ENCODE data around the gene GFOD2. TPM values are rescaled to one million over a fixed set of nuclear protein-coding genes. Genes with fewer than 3 reads are reported as not detected.
A peak's percentile ranks its signal among the peaks of the same experiment; 100 is the strongest.

Gene GFOD2
- total and polyA plus RNA-seq, 2 of the 13 experiments (the other 11 are each of a cell fraction or from before 2014, with no cell fraction given) = 11.1 to 17.2 TPM

DNA sequence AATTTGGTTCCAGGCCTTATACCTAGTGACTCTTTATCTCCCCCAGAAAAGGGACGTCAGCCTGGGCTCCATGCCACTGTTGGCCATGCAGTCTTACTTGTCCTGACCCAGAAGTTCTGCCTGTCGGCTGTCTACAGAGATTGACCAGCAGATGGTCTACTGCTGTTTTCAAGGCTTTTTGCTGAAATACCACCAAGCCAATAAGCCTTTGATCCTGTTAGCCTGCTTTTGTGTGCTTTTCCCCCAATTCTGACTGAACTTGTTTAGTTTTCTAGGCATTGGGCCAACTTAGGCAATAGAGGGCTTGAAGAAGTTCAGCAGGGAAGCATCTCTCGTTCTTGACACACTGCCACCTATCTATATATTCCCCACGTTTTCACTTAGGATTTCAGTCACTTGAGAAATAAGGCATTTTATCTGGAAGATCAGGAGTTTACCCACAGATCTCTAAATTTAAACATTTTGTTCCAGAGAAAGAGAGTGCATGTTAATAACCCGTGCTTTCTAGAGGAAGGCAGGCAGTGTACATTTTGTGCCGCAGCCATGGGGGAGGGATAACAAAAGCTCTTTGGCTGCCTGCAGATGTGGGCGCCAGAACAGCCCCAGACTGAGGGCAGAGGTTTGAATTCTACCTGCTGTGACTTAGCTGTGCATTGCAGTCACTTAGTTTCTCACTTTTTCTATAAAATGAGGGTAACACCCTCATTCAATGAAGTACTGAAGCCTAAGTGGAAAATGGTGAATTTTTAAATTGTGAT lies 86.5 kb downstream of the GFOD2 start (continued):
- TF ChIP-seq MIER2 (CRISPR knock-in tag; IDR thresholded peaks at IDR 0.05) (0 out of 2 replicates have a peak, but pooled peaks have one; percentile 11), ASH2L (IDR thresholded peaks at IDR 0.05; ENCODE audit: insufficient read length, low read depth, low read length) (peak; percentile 44), ZNF136 (CRISPR knock-in tag; IDR thresholded peaks at IDR 0.05; ENCODE audit: low read depth) (no peak), NCOA1 (CRISPR knock-in tag; IDR thresholded peaks at IDR 0.05) (peak; percentile 72; the same call in 1 of the 2 replicates), MEIS1 (CRISPR knock-in tag; IDR thresholded peaks at IDR 0.05; ENCODE audit: borderline replicate concordance) (no peak), NFIC (IDR thresholded peaks at IDR 0.05; ENCODE audit: low read length) (peak; percentile 72; the same call in 1 of the 2 replicates), TEAD3 (CRISPR knock-in tag; optimal IDR thresholded peaks at IDR 0.05; ENCODE audit: borderline replicate concordance) (peak; percentile 28), ZMYM4 (CRISPR knock-in tag; IDR thresholded peaks at IDR 0.05) (peak; percentile 59), SOX13 (IDR thresholded peaks at IDR 0.05) (no peak), SOX13 (CRISPR knock-in tag; conservative IDR thresholded peaks at IDR 0.05 in 1 of 2, IDR thresholded peaks at IDR 0.05 in 1 of 2) (peak in 1 of 2 experiments; percentile 44; a peak in 1 of 4 replicates), NR2F2 (IDR thresholded peaks at IDR 0.05; ENCODE audit: borderline replicate concordance, low read depth) (no peak), NCOA2 (CRISPR knock-in tag; IDR thresholded peaks at IDR 0.05) (peak; percentile 35; the same call in 1 of the 2 replicates), ZBTB7B (CRISPR knock-in tag; IDR thresholded peaks at IDR 0.05) (0 out of 2 replicates have a peak, but pooled peaks have one; percentile 65), PHF8 (CRISPR knock-in tag; IDR thresholded peaks at IDR 0.05) (0 out of 2 replicates have a peak, but pooled peaks have one; percentile 30), GATAD2A (CRISPR knock-in tag; IDR thresholded peaks at IDR 0.05) (peak; percentile 59), SMC3 (IDR thresholded peaks at IDR 0.05; ENCODE audit: low read length) (0 out of 2 replicates have a peak, but pooled peaks have one; percentile 10), ZNF331 (CRISPR knock-in tag; IDR thresholded peaks at IDR 0.05) (peak; percentile 77), CEBPB (IDR thresholded peaks at IDR 0.05; ENCODE audit: borderline replicate concordance, low read depth, low read length) (peak; percentile 63), TCF7 (IDR thresholded peaks at IDR 0.05; ENCODE audit: low read depth) (peak; percentile 66), BCL6 (CRISPR knock-in tag; IDR thresholded peaks at IDR 0.05) (peak; percentile 90)
- TF ChIP-seq, protein P1, sequence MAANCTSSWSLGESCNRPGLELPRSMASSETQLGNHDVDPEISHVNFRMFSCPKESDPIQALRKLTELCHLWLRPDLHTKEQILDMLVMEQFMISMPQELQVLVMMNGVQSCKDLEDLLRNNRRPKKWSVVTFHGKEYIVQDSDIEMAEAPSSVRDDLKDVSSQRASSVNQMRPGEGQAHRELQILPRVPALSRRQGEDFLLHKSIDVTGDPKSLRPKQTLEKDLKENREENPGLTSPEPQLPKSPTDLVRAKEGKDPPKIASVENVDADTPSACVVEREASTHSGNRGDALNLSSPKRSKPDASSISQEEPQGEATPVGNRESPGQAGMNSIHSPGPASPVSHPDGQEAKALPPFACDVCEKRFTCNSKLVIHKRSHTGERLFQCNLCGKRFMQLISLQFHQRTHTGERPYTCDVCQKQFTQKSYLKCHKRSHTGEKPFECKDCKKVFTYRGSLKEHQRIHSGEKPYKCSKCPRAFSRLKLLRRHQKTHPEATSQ (CRISPR knock-in tag; IDR thresholded peaks at IDR 0.05; ENCODE audit: borderline replicate concordance) = 0 out of 2 replicates have a peak, but pooled peaks have one; percentile 20
- TF ChIP-seq, protein P2, sequence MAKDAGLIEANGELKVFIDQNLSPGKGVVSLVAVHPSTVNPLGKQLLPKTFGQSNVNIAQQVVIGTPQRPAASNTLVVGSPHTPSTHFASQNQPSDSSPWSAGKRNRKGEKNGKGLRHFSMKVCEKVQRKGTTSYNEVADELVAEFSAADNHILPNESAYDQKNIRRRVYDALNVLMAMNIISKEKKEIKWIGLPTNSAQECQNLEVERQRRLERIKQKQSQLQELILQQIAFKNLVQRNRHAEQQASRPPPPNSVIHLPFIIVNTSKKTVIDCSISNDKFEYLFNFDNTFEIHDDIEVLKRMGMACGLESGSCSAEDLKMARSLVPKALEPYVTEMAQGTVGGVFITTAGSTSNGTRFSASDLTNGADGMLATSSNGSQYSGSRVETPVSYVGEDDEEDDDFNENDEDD (CRISPR knock-in tag; IDR thresholded peaks at IDR 0.05; ENCODE audit: borderline replicate concordance) = 0 out of 2 replicates have a peak, but pooled peaks have one; percentile 15
- TF ChIP-seq, protein P3, sequence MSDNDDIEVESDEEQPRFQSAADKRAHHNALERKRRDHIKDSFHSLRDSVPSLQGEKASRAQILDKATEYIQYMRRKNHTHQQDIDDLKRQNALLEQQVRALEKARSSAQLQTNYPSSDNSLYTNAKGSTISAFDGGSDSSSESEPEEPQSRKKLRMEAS (IDR thresholded peaks at IDR 0.05) = 0 out of 2 replicates have a peak, but pooled peaks have one; percentile 24
- TF ChIP-seq, protein P4, sequence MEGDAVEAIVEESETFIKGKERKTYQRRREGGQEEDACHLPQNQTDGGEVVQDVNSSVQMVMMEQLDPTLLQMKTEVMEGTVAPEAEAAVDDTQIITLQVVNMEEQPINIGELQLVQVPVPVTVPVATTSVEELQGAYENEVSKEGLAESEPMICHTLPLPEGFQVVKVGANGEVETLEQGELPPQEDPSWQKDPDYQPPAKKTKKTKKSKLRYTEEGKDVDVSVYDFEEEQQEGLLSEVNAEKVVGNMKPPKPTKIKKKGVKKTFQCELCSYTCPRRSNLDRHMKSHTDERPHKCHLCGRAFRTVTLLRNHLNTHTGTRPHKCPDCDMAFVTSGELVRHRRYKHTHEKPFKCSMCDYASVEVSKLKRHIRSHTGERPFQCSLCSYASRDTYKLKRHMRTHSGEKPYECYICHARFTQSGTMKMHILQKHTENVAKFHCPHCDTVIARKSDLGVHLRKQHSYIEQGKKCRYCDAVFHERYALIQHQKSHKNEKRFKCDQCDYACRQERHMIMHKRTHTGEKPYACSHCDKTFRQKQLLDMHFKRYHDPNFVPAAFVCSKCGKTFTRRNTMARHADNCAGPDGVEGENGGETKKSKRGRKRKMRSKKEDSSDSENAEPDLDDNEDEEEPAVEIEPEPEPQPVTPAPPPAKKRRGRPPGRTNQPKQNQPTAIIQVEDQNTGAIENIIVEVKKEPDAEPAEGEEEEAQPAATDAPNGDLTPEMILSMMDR (CRISPR knock-in tag; IDR thresholded peaks at IDR 0.05) = peak; percentile 22; the same call in 1 of the 2 replicates
- TF ChIP-seq, protein P5, sequence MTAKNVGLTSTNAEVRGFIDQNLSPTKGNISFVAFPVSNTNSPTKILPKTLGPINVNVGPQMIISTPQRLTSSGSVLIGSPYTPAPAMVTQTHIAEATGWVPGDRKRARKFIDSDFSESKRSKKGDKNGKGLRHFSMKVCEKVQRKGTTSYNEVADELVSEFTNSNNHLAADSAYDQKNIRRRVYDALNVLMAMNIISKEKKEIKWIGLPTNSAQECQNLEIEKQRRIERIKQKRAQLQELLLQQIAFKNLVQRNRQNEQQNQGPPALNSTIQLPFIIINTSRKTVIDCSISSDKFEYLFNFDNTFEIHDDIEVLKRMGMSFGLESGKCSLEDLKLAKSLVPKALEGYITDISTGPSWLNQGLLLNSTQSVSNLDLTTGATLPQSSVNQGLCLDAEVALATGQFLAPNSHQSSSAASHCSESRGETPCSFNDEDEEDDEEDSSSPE (CRISPR knock-in tag; IDR thresholded peaks at IDR 0.05) = 0 out of 2 replicates have a peak, but pooled peaks have one; percentile 28
